Fibroblast of lung (primary cell): ENCODE data around the gene TLK2.
"Not testable (repeated sequence)": the region's sequence is repeated elsewhere in the genome, so short reads cannot be mapped to it uniquely, and the experiment has no call there.

Experiments used
- CTCF ChIP-seq, 2 donors: IDR thresholded peaks in 1 of 2; conservative IDR thresholded peaks in 1 of 2; 1 replicate in 1 of 2; 2 replicates in 1 of 2; pipeline ENCODE4 v1.5.1; 2011 to 2012; ENCODE audit warnings: low read length in 2 of 2, control low read depth in 1 of 2, inconsistent platforms in 1 of 2, low read depth in 1 of 2, mild to moderate bottlenecking in 1 of 2
- EZH2 ChIP-seq: IDR thresholded peaks from 2 replicates; pipeline ENCODE4 v1.5.1; 2012; ENCODE audit warnings: low read length, control low read depth, mild to moderate bottlenecking; ENCODE audit errors: missing control alignments

GRCh38 chr17:62603783-62604182 is 125.2 kb downstream of the TLK2 start:
- not testable (repeated sequence) for TF ChIP-seq CTCF (conservative IDR thresholded peaks at IDR 0.05 in 1 of 2, IDR thresholded peaks at IDR 0.05 in 1 of 2; ENCODE audit: low read depth in 1 of 2, low read length in 2 of 2); EZH2
